ENCODE data around the gene RALGAPA1.
A peak's percentile ranks its signal among the peaks of the same experiment; 100 is the strongest.

Gene RALGAPA1

GRCh38 chr14:35682802-35683201 lies 126.3 kb downstream of the RALGAPA1 start:
- no peak for TF ChIP-seq MYC (IDR thresholded peaks at IDR 0.05; ENCODE audit: low read depth, low read length)
- TF ChIP-seq POLR2A (IDR thresholded peaks at IDR 0.05; ENCODE audit: extremely low read depth, insufficient read length), result no peak
- no peak for TF ChIP-seq CTCF (IDR thresholded peaks at IDR 0.05; ENCODE audit: low read depth, low read length)
- TF ChIP-seq MAX (IDR thresholded peaks at IDR 0.05; ENCODE audit: low read depth, low read length), result no peak
- DNase-seq (ENCODE audit: low read depth), result no peak
- no peak overlapping the region for H3K4me3 ChIP-seq (ENCODE audit: low read depth, low read length)

GRCh38 chr14:35678403-35679028 lies 130.6 kb downstream of the RALGAPA1 start:
- DNase-seq (ENCODE audit: low read depth), result peak; percentile 39
- TF ChIP-seq CTCF (IDR thresholded peaks at IDR 0.05; ENCODE audit: low read depth, low read length) (no peak), MAX (IDR thresholded peaks at IDR 0.05; ENCODE audit: low read depth, low read length) (no peak), MYC (IDR thresholded peaks at IDR 0.05; ENCODE audit: low read depth, low read length) (no peak), POLR2A (IDR thresholded peaks at IDR 0.05; ENCODE audit: extremely low read depth, insufficient read length) (no peak)

GRCh38 chr14:35669782-35670181 lies 139.3 kb downstream of the RALGAPA1 start:
- no peak overlapping the region for H3K4me3 ChIP-seq (ENCODE audit: low read depth, low read length)
- DNase-seq (ENCODE audit: low read depth), result no peak
- TF ChIP-seq CTCF (IDR thresholded peaks at IDR 0.05; ENCODE audit: low read depth, low read length) (no peak), MYC (IDR thresholded peaks at IDR 0.05; ENCODE audit: low read depth, low read length) (no peak), POLR2A (IDR thresholded peaks at IDR 0.05; ENCODE audit: extremely low read depth, insufficient read length) (no peak), MAX (IDR thresholded peaks at IDR 0.05; ENCODE audit: low read depth, low read length) (no peak)

More at GRCh38 chr14:35678403-35679028, 130.6 kb downstream of the RALGAPA1 start:
- no peak overlapping the region for H3K4me3 ChIP-seq (ENCODE audit: low read depth, low read length)

- no peak overlapping the region for H3K4me3 ChIP-seq (ENCODE audit: low read depth, low read length)
- TF ChIP-seq CTCF (IDR thresholded peaks at IDR 0.05; ENCODE audit: low read depth, low read length) (no peak), MAX (IDR thresholded peaks at IDR 0.05; ENCODE audit: low read depth, low read length) (no peak), MYC (IDR thresholded peaks at IDR 0.05; ENCODE audit: low read depth, low read length) (no peak), POLR2A (IDR thresholded peaks at IDR 0.05; ENCODE audit: extremely low read depth, insufficient read length) (no peak)
- DNase-seq (ENCODE audit: low read depth), result no peak
Measured at GRCh38 chr14:35666429-35667043, 142.6 kb downstream of the RALGAPA1 start.

- no peak for DNase-seq (ENCODE audit: low read depth)
- TF ChIP-seq POLR2A (IDR thresholded peaks at IDR 0.05; ENCODE audit: extremely low read depth, insufficient read length) (no peak), CTCF (IDR thresholded peaks at IDR 0.05; ENCODE audit: low read depth, low read length) (no peak), MYC (IDR thresholded peaks at IDR 0.05; ENCODE audit: low read depth, low read length) (no peak), MAX (IDR thresholded peaks at IDR 0.05; ENCODE audit: low read depth, low read length) (no peak)
- H3K4me3 ChIP-seq (ENCODE audit: low read depth, low read length), result no peak overlapping the region
Measured at GRCh38 chr14:35661875-35662274, 147.2 kb downstream of the RALGAPA1 start.

All from NB4 (cell line).